Measurements from ENCODE around the gene VPREB3. TPM values are rescaled to one million over a fixed set of nuclear protein-coding genes. Genes with fewer than 3 reads are reported as not detected.
A peak's percentile ranks its signal among the peaks of the same experiment; 100 is the strongest.

The VPREB3 gene
- total and polyA plus RNA-seq, 2 of the 8 experiments (the other 6 are each of a cell fraction or from before 2014, with no cell fraction given), result 0.52 to 4.6 TPM

DNA sequence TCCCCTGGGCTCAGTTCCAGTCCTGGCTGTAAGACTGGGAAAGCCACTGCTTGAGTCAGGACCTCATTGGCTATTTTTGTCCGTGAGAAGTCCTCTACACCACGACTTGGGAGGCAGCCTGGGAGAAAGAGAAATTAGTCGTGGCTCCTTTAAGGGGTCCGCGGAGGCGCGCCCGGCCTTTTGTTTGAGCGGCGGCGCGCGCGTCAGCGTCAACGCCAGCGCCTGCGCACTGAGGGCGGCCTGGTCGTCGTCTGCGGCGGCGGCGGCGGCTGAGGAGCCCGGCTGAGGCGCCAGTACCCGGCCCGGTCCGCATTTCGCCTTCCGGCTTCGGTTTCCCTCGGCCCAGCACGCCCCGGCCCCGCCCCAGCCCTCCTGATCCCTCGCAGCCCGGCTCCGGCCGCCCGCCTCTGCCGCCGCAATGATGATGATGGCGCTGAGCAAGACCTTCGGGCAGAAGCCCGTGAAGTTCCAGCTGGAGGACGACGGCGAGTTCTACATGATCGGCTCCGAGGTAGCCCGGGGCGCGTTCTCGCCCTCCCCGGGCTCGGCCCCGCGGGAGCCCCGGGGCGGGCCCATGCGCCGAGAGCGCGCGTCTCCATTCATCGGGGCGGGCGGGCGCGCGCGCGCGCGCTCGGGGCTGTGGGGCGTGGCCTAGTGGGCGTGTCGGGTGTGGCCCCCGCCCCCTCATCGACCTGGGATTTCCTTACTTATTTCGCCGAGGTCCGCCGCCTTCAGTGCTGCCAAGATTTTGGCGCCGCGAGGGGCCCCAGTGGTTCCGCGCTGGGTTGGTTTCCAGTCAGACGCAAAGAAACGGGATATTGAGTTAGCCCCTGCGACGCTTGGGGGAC is 32.8 kb upstream of the VPREB3 start, which contains the start of gene SMARCB1:
Gene SMARCB1 (plus strand): TSS at position 215 of the 848 bp plus-strand sequence. CDS start 204 bp downstream, at position 419.
- FAIRE-seq (peak; percentile 7), DNase-seq (ENCODE audit: low read depth in 1 of 2, low spot score in 2 of 2) (peak in 1 of 2 experiments; percentile 95)
- Histone ChIP-seq H3K18ac (ENCODE audit: extremely low read depth, low read length) (peak within 1 kb of the TSS; percentile 38), H3K4me2 (ENCODE audit: insufficient read depth in 1 of 2, low read depth in 2 of 2, low read length in 2 of 2) (peak within 1 kb of the TSS; percentile 64 to 79), H2BK20ac (ENCODE audit: low read length) (no peak within 1 kb of the TSS), H2BK12ac (ENCODE audit: low read depth, low read length) (peak within 1 kb of the TSS; percentile 34), H3K27me3 (replicated peaks in 1 of 4; ENCODE audit: control insufficient read depth in 3 of 4, extremely low read depth in 1 of 4, insufficient read depth in 3 of 4, low read length in 3 of 4) (no peaks in the 10 kb centered on the region), H3K14ac (ENCODE audit: insufficient read length) (no peak within 1 kb of the TSS), H3K4me1 (replicated peaks in 1 of 4; ENCODE audit: control insufficient read depth in 3 of 4, insufficient read depth in 4 of 4, low read length in 3 of 4) (peaks cover 0 to 10% (median 4%) of the 10 kb centered on the region in 4 experiments; a peak in 6 of 7 replicates), H3K27ac (ENCODE audit: low read depth, low read length) (peak within 1 kb of the TSS; percentile 98), H2BK15ac (ENCODE audit: low read length) (0 out of 2 replicates have a peak within 1 kb of the TSS, but pooled peaks have one; percentile 25), H3K4ac (replicated peaks; ENCODE audit: insufficient read length, low read depth, low read length) (peak within 1 kb of the TSS; percentile 95), H2AFZ (ENCODE audit: low read length) (peak within 1 kb of the TSS; percentile 76; the same call in 1 of the 2 replicates), H3K56ac (replicated peaks; ENCODE audit: insufficient read length, low read depth, low read length) (peak within 1 kb of the TSS; percentile 97), H3K79me1 (ENCODE audit: low read depth, low read length) (peaks cover 3% of the 10 kb centered on the region; the same call in 1 of the 2 replicates), H4K20me1 (replicated peaks in 1 of 2; ENCODE audit: control insufficient read depth in 1 of 2, insufficient read depth in 2 of 2, low read length in 2 of 2) (peaks cover 2 to 19% of the 10 kb centered on the region in 2 experiments), H3K23me2 (ENCODE audit: low read depth, low read length) (peaks cover 3% of the 10 kb centered on the region; the same call in 1 of the 2 replicates), H2AK5ac (ENCODE audit: low read depth, low read length) (no peak within 1 kb of the TSS), H2BK5ac (ENCODE audit: low read depth, low read length) (peak within 1 kb of the TSS; percentile 90), H3K9ac (replicated peaks in 1 of 4; ENCODE audit: extremely low read depth in 1 of 4, low read depth in 3 of 4, low read length in 3 of 4) (peak within 1 kb of the TSS; percentile 89 to 96 (median 96)), H4K91ac (replicated peaks; ENCODE audit: insufficient read length, low read length) (peak within 1 kb of the TSS; percentile 58), H3K79me2 (ENCODE audit: control insufficient read depth in 1 of 2, insufficient read depth in 2 of 2, low read length in 2 of 2) (peaks cover 22 to 46% of the 10 kb centered on the region in 2 experiments), H3K4me3 (ENCODE audit: extremely low read depth in 1 of 4, insufficient read depth in 2 of 4, low read depth in 3 of 4, low read length in 4 of 4) (peak within 1 kb of the TSS; percentile 79 to 87 (median 82)), H4K5ac (ENCODE audit: insufficient read length, low read depth, low read length) (peak within 1 kb of the TSS; percentile 94), H2BK120ac (replicated peaks; ENCODE audit: low read depth, low read length) (no peak within 1 kb of the TSS), H3K23ac (ENCODE audit: insufficient read length) (no peak within 1 kb of the TSS), H3K36me3 (ENCODE audit: control insufficient read depth in 2 of 4, insufficient read depth in 4 of 4, low read length in 3 of 4) (0 out of 8 replicates have a peak, but pooled peaks cover 0 to 2% (median 0%) of the 10 kb centered on the region in 4 experiments), H3K9me3 (ENCODE audit: insufficient read depth in 2 of 2, low read depth in 1 of 2, low read length in 1 of 2) (no peaks in the 10 kb centered on the region), H4K8ac (ENCODE audit: extremely low read depth, insufficient read depth, low read length) (peak within 1 kb of the TSS; percentile 100)
- 1% methylated on average over 69 of the region's 97 CpGs; no CpG with 5 or more reads in 1 of the 2 experiments for WGBS, 2 experiments (ENCODE audit: extremely low coverage in 1 of 2, insufficient coverage in 1 of 2, insufficient read length in 1 of 2, insufficient replicate concordance in 2 of 2, low coverage in 1 of 2, low lambda C conversion rate in 2 of 2, missing lambda C conversion rate in 1 of 2)
- ChIA-PET POLR2A (ENCODE audit: partially characterized antibody) (interaction anchor here (0.6 to 4.5 kb wide), 10 partner anchors 9 to 94 kb away, joined by 3 to 45 read pairs (median 5); partner anchors contain the start of genes CHCHD10 and MMP11), CTCF (ENCODE audit: partially characterized antibody) (interaction anchor here (5.1 to 6.4 kb wide), 2 partner anchors 11 to 17 kb away, joined by 42 to 47 read pairs; partner anchors contain the start of genes CHCHD10 and MMP11)
- TF ChIP-seq BRCA1 (IDR thresholded peaks at IDR 0.05; ENCODE audit: low read depth, low read length) (no peak), SAP30 (IDR thresholded peaks at IDR 0.05; ENCODE audit: insufficient read depth, insufficient replicate concordance, low read length) (no peak), RBBP5 (IDR thresholded peaks at IDR 0.05; ENCODE audit: borderline replicate concordance, low read depth, low read length) (peak; percentile 75; the same call in 1 of the 2 replicates), SIX5 (IDR thresholded peaks at IDR 0.05; ENCODE audit: low read depth, low read length) (no peak), PHF8 (conservative IDR thresholded peaks at IDR 0.05; ENCODE audit: low read depth, low read length) (peak; percentile 98), TAF1 (IDR thresholded peaks at IDR 0.05; ENCODE audit: low read depth, low read length) (peak; percentile 93)
- TF ChIP-seq, protein P1, sequence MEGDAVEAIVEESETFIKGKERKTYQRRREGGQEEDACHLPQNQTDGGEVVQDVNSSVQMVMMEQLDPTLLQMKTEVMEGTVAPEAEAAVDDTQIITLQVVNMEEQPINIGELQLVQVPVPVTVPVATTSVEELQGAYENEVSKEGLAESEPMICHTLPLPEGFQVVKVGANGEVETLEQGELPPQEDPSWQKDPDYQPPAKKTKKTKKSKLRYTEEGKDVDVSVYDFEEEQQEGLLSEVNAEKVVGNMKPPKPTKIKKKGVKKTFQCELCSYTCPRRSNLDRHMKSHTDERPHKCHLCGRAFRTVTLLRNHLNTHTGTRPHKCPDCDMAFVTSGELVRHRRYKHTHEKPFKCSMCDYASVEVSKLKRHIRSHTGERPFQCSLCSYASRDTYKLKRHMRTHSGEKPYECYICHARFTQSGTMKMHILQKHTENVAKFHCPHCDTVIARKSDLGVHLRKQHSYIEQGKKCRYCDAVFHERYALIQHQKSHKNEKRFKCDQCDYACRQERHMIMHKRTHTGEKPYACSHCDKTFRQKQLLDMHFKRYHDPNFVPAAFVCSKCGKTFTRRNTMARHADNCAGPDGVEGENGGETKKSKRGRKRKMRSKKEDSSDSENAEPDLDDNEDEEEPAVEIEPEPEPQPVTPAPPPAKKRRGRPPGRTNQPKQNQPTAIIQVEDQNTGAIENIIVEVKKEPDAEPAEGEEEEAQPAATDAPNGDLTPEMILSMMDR (IDR thresholded peaks at IDR 0.05; ENCODE audit: control extremely low read depth in 1 of 3, insufficient read depth in 1 of 3, low read depth in 1 of 3, low read length in 3 of 3), result no peak
